HEK293 (cell line): ENCODE measurements around the gene GABBR2.

Experiments used
- ZNF274 ChIP-seq, 2 experiments: fragments of 200-500 bp in 1 of 2; fragments of 450-650 bp in 1 of 2; sonication (Bioruptor generic) in 1 of 2; formaldehyde crosslinking in 1 of 2; IDR thresholded peaks; 2 replicates each; pipeline versions ENCODE4 v1.5.1 to v1.6.1; 2014 to 2016; ENCODE audit warnings: borderline replicate concordance in 1 of 2, inconsistent platforms in 1 of 2, low read length in 1 of 2, missing biosample characterization in 1 of 2, missing genetic modification characterization in 1 of 2
- ZNF707 ChIP-seq: fragments of 450-650 bp; formaldehyde crosslinking; IDR thresholded peaks from 2 replicates; pipeline ENCODE4 v1.5.1; 2016; ENCODE audit warnings: missing biosample characterization, missing genetic modification characterization
- TF ChIP-seq, protein P1 (sequence below): fragments of 450-650 bp; formaldehyde crosslinking; IDR thresholded peaks from 2 replicates; pipeline ENCODE4 v1.5.1; 2017; ENCODE audit warnings: missing biosample characterization, missing genetic modification characterization

- TF ChIP-seq ZNF274 (IDR thresholded peaks at IDR 0.05; ENCODE audit: low read length) (no peak), ZNF274 (tag by site-specific recombination; IDR thresholded peaks at IDR 0.05; ENCODE audit: borderline replicate concordance) (no peak), ZNF707 (tag by site-specific recombination) (no peak)
- TF ChIP-seq, protein P1, sequence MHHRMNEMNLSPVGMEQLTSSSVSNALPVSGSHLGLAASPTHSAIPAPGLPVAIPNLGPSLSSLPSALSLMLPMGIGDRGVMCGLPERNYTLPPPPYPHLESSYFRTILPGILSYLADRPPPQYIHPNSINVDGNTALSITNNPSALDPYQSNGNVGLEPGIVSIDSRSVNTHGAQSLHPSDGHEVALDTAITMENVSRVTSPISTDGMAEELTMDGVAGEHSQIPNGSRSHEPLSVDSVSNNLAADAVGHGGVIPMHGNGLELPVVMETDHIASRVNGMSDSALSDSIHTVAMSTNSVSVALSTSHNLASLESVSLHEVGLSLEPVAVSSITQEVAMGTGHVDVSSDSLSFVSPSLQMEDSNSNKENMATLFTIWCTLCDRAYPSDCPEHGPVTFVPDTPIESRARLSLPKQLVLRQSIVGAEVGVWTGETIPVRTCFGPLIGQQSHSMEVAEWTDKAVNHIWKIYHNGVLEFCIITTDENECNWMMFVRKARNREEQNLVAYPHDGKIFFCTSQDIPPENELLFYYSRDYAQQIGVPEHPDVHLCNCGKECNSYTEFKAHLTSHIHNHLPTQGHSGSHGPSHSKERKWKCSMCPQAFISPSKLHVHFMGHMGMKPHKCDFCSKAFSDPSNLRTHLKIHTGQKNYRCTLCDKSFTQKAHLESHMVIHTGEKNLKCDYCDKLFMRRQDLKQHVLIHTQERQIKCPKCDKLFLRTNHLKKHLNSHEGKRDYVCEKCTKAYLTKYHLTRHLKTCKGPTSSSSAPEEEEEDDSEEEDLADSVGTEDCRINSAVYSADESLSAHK (tag by site-specific recombination): no peak
These were observed 328.6 kb downstream of the GABBR2 start for GRCh38 chr9:98380065-98380681.
